ENCODE results near the gene RPS3.
A peak's percentile ranks its signal among the peaks of the same experiment; 100 is the strongest.
"Not testable (repeated sequence)": the region's sequence is repeated elsewhere in the genome, so short reads cannot be mapped to it uniquely, and the experiment has no call there.

RPS3 gene

DNA sequence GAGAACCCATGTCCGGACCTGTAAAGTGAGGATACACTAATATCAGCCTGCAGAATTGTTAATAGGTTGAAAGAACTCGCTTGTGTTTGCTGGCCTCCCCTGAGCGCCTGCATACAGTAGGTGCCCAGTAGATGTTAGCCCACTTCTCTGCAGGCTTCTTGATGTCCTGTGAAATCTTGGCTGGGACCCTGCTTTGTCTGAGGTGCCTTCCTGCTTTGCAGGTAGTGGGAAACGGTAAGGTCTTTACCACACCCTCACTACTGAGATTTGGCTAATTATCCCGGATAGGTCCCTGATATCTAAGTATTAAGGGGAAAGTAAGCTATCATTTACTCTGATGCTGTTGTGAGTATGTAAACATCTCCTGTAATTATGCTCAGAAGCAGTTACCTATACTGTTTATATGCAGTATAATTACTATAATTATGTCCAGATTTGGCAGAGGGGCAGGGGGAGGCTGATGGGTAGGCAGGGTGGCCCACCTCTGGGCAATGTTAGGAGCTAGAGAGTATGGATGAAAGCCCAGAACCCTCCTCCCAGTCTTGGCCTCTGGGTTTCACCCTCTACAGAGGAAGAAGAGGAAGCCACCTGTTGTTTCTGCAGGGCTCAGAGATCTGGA is 46.6 kb upstream of the RPS3 start:
- DNase-seq (ENCODE audit: low read depth) = no peak
- peak overlapping the region; percentile 46; the same call in 1 of the 2 replicates for H3K4me3 ChIP-seq (ENCODE audit: low read depth, low read length)
- TF ChIP-seq, protein P1, sequence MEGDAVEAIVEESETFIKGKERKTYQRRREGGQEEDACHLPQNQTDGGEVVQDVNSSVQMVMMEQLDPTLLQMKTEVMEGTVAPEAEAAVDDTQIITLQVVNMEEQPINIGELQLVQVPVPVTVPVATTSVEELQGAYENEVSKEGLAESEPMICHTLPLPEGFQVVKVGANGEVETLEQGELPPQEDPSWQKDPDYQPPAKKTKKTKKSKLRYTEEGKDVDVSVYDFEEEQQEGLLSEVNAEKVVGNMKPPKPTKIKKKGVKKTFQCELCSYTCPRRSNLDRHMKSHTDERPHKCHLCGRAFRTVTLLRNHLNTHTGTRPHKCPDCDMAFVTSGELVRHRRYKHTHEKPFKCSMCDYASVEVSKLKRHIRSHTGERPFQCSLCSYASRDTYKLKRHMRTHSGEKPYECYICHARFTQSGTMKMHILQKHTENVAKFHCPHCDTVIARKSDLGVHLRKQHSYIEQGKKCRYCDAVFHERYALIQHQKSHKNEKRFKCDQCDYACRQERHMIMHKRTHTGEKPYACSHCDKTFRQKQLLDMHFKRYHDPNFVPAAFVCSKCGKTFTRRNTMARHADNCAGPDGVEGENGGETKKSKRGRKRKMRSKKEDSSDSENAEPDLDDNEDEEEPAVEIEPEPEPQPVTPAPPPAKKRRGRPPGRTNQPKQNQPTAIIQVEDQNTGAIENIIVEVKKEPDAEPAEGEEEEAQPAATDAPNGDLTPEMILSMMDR (IDR thresholded peaks at IDR 0.05; ENCODE audit: low read depth, low read length, missing control alignments) = no peak

DNA sequence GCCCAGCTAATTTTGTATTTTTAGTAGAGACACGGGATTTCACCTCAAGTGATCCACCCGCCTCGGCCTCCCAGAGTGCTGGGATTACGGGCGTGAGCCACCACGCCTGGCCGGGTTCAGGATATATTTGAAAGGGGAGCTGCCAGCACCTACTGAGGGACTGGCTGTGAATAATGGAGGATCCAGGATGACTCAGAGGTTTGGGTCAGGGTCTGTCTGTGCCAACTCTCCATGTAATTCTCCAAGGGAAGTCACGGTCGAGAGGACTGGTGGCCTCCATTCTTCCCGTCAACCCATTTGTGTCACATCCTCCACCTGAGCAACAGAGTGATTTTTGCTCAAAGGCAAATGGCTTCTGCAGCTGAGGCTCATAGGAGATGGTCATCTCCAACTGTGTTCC is 44.3 kb upstream of the RPS3 start:
- TF ChIP-seq, protein P1 (IDR thresholded peaks at IDR 0.05; ENCODE audit: low read depth, low read length, missing control alignments) = no peak
- no peak for DNase-seq (ENCODE audit: low read depth)

DNA sequence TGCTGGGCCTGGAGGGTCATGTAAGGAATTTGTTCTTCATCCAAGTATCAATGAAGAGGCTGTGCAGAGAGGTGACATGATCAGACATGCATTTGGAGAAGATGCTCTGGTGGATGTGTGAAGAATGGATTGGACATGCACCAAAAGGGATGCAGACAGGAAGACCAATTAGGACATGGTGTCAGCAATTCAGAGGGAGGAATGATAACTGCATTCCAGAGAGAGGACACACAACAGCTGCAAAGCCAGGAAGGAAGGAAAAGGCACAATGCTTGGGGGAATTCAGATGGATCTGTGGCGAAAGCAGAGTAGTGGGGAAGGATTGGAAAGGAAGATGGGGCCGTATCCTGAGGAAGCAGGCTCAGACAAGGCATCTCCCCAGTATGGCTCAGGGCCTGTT is 42.7 kb upstream of the RPS3 start:
- no peak overlapping the region for H3K4me3 ChIP-seq (ENCODE audit: low read depth, low read length)
- TF ChIP-seq, protein P1 (IDR thresholded peaks at IDR 0.05; ENCODE audit: low read depth, low read length, missing control alignments) = no peak
- DNase-seq (ENCODE audit: low read depth) = no peak

More for the DNA sequence above, 44.3 kb upstream of the RPS3 start:
- H3K4me3 ChIP-seq (ENCODE audit: low read depth, low read length) = no peak overlapping the region

DNA sequence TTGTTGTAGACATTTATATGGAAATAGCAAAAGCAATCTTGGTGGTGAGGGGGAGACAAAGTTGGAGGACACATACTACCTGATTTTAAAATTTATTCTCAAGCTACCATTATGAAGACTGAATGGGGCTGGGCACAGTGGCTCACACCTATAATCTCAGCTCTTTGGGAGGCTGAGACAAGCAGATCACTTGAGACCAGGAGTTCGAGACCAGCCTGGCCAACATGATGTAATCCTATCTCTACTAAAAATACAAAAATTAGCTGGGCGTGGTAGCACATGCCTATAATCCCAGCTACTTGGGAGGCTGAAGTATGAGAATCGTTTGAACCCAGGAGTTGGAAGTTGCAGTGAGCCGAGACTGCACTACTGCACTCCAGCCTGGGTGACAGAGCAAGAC is 37.0 kb upstream of the RPS3 start:
- H3K4me3 ChIP-seq (ENCODE audit: low read depth, low read length); DNase-seq (ENCODE audit: low read depth): not testable (repeated sequence)

DNA sequence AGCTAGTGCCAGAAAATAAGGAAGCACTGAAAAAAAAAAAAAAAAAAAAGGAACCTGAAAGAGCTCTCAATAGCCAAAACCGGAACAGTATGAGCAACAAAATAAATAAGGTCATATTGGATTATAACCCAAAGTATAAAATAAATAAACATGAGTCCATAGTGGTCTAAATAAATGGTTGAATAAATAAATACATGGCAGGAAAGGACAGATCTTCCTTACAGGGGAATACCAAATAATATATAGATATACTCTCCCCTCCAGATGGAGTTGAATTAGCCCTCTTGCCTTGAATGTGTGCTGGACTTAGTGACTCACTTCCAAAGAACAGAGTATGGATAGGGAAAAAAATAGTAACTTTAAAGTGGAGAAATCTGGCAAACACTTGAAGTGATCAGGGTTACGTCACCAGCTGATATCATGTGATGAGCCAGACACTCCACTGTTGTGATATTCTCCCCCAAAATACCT is 33.6 kb upstream of the RPS3 start:
- no peak overlapping the region for H3K4me3 ChIP-seq (ENCODE audit: low read depth, low read length)
- TF ChIP-seq, protein P1 (IDR thresholded peaks at IDR 0.05; ENCODE audit: low read depth, low read length, missing control alignments) = no peak
- no peak for DNase-seq (ENCODE audit: low read depth)

DNA sequence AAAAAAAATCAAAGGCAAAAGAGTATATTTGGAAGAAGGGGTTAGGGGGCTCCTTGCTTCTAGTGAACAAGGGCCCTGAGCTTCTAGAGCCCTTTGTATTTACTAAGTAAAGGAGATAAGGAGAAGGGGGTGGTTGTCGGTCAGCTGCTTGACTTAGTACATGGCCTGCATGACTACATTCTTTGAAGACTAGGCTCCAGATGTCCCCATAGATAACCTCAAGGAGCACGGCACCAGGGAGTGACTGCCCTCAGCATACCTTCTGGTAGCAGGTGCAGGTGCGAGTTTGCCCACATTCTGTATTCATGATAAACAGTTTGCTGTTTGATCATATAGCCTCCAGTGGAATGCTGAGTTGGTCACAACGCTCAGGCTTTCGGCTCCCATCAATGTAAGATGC is 32.5 kb upstream of the RPS3 start:
- DNase-seq (ENCODE audit: low read depth); H3K4me3 ChIP-seq (ENCODE audit: low read depth, low read length): not testable (repeated sequence)

GRCh38 chr11:75369560-75370255 is 29.6 kb upstream of the RPS3 start:
- no peak for DNase-seq (ENCODE audit: low read depth)
- no peak overlapping the region for H3K4me3 ChIP-seq (ENCODE audit: low read depth, low read length)
- TF ChIP-seq, protein P1 (IDR thresholded peaks at IDR 0.05; ENCODE audit: low read depth, low read length, missing control alignments) = no peak
